ENCODE data around the gene OSGEP.

- no peak for TF ChIP-seq POLR2A (IDR thresholded peaks at IDR 0.05)
- TF ChIP-seq, protein P1, sequence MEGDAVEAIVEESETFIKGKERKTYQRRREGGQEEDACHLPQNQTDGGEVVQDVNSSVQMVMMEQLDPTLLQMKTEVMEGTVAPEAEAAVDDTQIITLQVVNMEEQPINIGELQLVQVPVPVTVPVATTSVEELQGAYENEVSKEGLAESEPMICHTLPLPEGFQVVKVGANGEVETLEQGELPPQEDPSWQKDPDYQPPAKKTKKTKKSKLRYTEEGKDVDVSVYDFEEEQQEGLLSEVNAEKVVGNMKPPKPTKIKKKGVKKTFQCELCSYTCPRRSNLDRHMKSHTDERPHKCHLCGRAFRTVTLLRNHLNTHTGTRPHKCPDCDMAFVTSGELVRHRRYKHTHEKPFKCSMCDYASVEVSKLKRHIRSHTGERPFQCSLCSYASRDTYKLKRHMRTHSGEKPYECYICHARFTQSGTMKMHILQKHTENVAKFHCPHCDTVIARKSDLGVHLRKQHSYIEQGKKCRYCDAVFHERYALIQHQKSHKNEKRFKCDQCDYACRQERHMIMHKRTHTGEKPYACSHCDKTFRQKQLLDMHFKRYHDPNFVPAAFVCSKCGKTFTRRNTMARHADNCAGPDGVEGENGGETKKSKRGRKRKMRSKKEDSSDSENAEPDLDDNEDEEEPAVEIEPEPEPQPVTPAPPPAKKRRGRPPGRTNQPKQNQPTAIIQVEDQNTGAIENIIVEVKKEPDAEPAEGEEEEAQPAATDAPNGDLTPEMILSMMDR (IDR thresholded peaks at IDR 0.05), result no peak
Observed at GRCh38 chr14:20485900-20486299, 31.3 kb upstream of the OSGEP start.

All from esophagus squamous epithelium (tissue), 4 donors.